Measurements from ENCODE around the gene NMNAT3. TPM values are rescaled to one million over a fixed set of nuclear protein-coding genes. Genes with fewer than 3 reads are reported as not detected.

Gene NMNAT3
- polyA plus RNA-seq, 2 of the 4 experiments (the other 2 are of a cell fraction), result 1.2 to 2.9 TPM

DNA sequence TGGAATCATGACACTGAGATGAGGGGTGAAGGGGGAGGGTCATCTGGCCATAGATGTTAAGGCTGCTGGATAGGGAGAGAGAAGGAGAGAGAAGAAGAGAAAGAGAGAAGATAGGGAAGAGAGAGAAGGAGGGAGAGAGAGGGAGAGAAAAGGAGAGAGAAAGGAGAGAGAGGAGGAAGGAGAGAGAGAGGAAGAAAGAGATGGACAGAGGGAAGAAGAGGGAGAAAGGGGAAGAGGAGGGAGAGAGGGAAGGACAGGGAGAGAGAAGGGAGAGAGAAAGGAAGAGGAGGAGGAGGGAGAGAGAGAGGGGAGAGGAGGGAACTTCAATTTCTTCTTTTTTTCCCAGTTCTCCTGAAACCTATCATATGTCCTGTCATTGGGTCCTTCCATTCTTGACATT is 123.1 kb downstream of the NMNAT3 start:
- FAIRE-seq, result no peak
- TF ChIP-seq, protein P1, sequence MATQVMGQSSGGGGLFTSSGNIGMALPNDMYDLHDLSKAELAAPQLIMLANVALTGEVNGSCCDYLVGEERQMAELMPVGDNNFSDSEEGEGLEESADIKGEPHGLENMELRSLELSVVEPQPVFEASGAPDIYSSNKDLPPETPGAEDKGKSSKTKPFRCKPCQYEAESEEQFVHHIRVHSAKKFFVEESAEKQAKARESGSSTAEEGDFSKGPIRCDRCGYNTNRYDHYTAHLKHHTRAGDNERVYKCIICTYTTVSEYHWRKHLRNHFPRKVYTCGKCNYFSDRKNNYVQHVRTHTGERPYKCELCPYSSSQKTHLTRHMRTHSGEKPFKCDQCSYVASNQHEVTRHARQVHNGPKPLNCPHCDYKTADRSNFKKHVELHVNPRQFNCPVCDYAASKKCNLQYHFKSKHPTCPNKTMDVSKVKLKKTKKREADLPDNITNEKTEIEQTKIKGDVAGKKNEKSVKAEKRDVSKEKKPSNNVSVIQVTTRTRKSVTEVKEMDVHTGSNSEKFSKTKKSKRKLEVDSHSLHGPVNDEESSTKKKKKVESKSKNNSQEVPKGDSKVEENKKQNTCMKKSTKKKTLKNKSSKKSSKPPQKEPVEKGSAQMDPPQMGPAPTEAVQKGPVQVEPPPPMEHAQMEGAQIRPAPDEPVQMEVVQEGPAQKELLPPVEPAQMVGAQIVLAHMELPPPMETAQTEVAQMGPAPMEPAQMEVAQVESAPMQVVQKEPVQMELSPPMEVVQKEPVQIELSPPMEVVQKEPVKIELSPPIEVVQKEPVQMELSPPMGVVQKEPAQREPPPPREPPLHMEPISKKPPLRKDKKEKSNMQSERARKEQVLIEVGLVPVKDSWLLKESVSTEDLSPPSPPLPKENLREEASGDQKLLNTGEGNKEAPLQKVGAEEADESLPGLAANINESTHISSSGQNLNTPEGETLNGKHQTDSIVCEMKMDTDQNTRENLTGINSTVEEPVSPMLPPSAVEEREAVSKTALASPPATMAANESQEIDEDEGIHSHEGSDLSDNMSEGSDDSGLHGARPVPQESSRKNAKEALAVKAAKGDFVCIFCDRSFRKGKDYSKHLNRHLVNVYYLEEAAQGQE (IDR thresholded peaks at IDR 0.05), result no peak
- TF ChIP-seq HEYL (CRISPR knock-in tag; IDR thresholded peaks at IDR 0.05) (no peak), MYC (IDR thresholded peaks at IDR 0.05; ENCODE audit: borderline replicate concordance, low read length) (no peak), NPAS2 (CRISPR knock-in tag; IDR thresholded peaks at IDR 0.05; ENCODE audit: borderline replicate concordance) (no peak), ESRRA (IDR thresholded peaks at IDR 0.05; ENCODE audit: borderline replicate concordance, low read length) (no peak), HOXB5 (CRISPR knock-in tag; IDR thresholded peaks at IDR 0.05) (no peak), EHF (CRISPR knock-in tag; IDR thresholded peaks at IDR 0.05) (no peak), ZFP36 (IDR thresholded peaks at IDR 0.05; ENCODE audit: borderline replicate concordance, partially characterized antibody) (no peak), TFCP2L1 (CRISPR knock-in tag; IDR thresholded peaks at IDR 0.05) (no peak), CTCF (IDR thresholded peaks at IDR 0.05) (no peak), MAZ (IDR thresholded peaks at IDR 0.05; ENCODE audit: borderline replicate concordance, low read depth, low read length) (no peak), TP53 (CRISPR knock-in tag; IDR thresholded peaks at IDR 0.05) (no peak), FOXS1 (CRISPR knock-in tag; IDR thresholded peaks at IDR 0.05) (no peak), HOXB13 (CRISPR knock-in tag; IDR thresholded peaks at IDR 0.05; ENCODE audit: low read depth) (no peak)
- TF ChIP-seq, protein P2, sequence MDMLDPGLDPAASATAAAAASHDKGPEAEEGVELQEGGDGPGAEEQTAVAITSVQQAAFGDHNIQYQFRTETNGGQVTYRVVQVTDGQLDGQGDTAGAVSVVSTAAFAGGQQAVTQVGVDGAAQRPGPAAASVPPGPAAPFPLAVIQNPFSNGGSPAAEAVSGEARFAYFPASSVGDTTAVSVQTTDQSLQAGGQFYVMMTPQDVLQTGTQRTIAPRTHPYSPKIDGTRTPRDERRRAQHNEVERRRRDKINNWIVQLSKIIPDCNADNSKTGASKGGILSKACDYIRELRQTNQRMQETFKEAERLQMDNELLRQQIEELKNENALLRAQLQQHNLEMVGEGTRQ (IDR thresholded peaks at IDR 0.05), result no peak
- TF ChIP-seq, protein P3, sequence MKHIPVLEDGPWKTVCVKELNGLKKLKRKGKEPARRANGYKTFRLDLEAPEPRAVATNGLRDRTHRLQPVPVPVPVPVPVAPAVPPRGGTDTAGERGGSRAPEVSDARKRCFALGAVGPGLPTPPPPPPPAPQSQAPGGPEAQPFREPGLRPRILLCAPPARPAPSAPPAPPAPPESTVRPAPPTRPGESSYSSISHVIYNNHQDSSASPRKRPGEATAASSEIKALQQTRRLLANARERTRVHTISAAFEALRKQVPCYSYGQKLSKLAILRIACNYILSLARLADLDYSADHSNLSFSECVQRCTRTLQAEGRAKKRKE (CRISPR knock-in tag; IDR thresholded peaks at IDR 0.05; ENCODE audit: low read depth), result no peak
- no peak for ATAC-seq
- ChIA-PET POLR2A (no interaction called here), CTCF (interaction anchor here (1.4 kb wide), 1 partner anchor 8 kb away, joined by 5 read pairs; no protein-coding TSS in a partner anchor)
- DNase-seq (ENCODE audit: low read depth in 1 of 2, low spot score in 1 of 2), result no peak
- Histone ChIP-seq H3K4me2 (no peak overlapping the region), H3K27ac (no peak overlapping the region), H3K9me3 (no peaks in the 10 kb centered on the region), H3K4me1 (no peaks in the 10 kb centered on the region), H3K4me3 (no peak overlapping the region)

DNA sequence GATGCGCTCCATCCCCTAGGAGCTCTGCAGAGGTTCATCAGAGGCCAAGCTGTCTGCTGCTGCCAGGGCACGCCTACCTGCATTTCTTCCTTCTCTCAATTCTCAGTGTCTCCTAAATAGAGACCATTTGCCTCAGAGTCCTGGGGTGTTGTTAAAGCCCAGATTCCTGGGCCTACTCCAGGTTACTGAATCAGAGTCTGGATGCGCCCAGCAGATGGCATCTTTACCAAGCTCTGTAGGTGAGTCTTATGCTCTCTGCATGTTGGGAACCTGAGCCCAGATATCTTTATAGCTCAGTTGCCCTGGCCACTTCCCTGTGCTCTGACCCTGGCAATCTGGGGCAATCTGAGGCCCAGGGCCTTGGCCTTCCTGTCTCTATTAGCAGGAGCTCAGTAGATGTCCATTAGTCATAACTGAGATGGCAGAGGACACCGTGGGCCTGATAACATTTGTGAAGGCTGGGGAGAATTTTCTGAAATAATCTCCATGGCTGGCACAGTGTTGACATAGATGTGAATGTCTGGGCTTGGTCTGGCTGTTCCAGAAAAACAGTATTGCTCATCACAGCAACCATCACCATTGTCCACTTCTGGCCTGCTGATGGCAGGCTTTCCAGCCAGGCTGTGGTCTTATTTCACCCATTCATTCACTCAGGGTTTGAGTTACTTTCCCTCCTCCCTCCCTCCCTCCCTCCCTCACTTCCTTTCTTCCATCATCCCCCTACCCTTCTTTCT is 125.0 kb downstream of the NMNAT3 start:
- no peak overlapping the region for H3K27ac ChIP-seq
- ChIA-PET CTCF (interaction anchor here (0.9 to 1.5 kb wide), 4 partner anchors 9 to 125 kb away, joined by 3 to 10 read pairs (median 4); no protein-coding TSS in a partner anchor), POLR2A (interaction anchor here (0.6 kb wide), 1 partner anchor 17 kb away, joined by 3 read pairs; no protein-coding TSS in a partner anchor)
- H3K9me3 ChIP-seq, result no peaks in the 10 kb centered on the region
- WGBS (ENCODE audit: missing lambda C conversion rate), result 55% methylated on average over 4 of the region's 4 CpGs
- no peaks in the 10 kb centered on the region for H3K4me1 ChIP-seq
- FAIRE-seq (no peak), ATAC-seq (peak in 1 of 2 experiments; percentile 28; a peak in 1 of 6 replicates), DNase-seq (ENCODE audit: low read depth in 1 of 2, low spot score in 1 of 2) (no peak)
- TF ChIP-seq RARB (CRISPR knock-in tag; IDR thresholded peaks at IDR 0.05), result no peak
- TF ChIP-seq NR3C1 (IDR thresholded peaks at IDR 0.05), result no peak
- TF ChIP-seq, protein P1 (IDR thresholded peaks at IDR 0.05), result no peak
- no peak for TF ChIP-seq CTCF (IDR thresholded peaks at IDR 0.05)
- no peak for TF ChIP-seq MYC (IDR thresholded peaks at IDR 0.05; ENCODE audit: borderline replicate concordance, low read length)
- TF ChIP-seq ZC3H11A (IDR thresholded peaks at IDR 0.05), result no peak
- TF ChIP-seq POLR2AphosphoS2 (conservative IDR thresholded peaks at IDR 0.05; ENCODE audit: low read length), result no peak
- TF ChIP-seq ZNF302 (CRISPR knock-in tag; IDR thresholded peaks at IDR 0.05), result no peak
- no peak overlapping the region for H3K4me3 ChIP-seq
- no peak overlapping the region for H3K4me2 ChIP-seq

All from A549 (cell line).